ENCODE measurements around the gene PPIF.

The PPIF gene

DNA sequence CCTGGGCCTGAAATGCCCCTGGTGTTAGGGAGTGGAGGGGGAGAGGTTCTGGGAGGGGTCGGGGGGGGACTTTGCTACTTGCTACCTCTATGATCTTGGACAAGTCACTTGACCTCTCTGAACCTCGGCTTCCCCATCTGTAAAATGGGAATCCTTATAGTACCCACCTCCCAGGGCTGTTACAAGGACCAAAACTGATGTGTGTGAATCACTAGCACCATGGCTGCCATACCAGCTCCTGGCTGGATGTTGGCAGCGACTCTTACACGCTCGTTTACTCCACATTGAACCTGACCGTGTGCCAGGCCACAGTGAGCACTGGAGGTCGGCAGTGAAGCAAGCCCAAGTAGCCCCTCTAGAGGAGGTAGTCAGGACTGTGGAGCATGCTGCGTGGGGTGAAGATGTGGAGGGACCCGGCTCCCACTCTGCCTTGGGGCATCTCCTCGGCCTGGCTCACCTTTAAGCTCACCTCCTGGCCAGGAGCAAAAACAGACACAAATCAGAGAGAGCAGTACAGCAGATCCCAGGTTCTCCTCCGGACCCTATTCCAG, 28.9 kb downstream of the PPIF start:
- DNase-seq: no peak

DNA sequence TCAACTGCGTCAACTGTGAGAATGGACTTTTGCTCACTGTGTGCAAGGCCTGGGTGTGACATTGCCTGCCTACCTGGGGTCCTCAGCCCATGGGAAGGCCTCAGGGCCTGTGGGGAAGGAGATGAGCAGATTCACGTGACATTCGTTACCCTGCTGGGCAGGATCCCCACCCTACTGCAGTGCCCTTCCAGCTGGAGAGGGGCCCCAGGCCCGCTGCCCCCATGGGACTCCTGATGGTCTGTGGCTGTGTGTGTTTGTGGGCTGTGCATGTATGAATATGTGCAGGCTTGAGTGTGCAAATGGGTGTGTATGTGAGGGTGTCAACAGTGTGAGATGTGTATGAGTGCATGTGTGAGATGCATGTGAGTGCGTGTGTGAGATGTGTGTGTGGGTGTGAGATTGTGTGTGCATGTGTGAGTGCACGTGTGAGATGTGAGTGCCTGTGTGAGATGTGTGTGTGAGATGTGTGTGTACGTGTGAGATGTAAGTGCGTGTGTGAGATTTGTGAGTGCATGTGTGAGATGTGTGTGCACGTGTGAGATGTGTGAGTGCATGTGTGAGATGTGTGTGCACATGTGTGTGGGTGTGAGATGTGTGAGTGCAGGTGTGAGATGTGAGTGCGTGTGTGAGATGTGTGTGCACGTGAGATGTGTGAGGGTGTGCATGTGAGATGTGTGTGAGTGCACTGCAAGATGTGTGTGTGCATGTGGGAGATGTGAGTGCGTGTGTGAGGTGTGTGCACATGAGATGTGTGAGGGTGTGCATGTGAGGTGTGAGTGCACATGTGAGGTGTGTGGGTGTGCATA, 29.7 kb downstream of the PPIF start:
- DNase-seq: no peak

DNA sequence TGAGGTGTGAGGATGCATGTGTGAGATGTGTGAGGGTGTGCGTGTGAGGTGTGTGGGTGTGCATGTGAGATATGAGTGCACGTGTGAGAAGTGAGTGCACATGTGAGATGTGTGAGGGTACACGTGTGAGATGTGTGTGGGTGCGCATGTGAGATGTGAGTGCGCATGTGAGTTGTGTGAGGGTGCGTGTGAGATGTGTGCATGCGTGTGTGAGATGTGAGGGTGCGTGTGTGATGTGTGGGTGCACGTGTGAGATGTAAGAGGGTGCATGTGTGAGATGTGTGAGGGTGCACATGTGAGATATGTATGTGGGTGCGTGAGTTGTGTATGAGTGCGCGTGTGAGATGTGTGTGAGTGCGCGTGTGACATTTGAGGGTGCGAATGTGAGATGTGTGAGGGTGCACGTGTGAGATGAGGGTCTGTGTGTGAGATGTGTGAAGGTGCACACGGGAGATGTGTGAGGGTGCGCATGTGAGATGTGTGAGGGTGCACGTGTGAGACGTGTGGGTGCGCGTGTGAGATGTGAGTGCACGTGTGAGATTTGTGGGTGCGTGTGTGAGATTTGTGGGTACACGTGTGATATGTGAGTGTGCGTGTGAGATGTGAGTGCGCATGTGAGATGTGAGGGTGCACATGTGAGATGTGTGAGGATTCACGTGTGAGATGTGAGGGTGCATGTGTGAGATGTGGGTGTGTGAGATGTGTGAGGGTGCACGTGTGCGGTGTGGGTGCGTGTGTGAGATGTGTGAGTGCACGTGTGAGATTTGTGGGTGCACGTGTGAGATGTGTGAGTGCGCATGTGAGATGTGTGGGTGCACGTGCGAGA, 30.5 kb downstream of the PPIF start:
- DNase-seq: no peak

DNA sequence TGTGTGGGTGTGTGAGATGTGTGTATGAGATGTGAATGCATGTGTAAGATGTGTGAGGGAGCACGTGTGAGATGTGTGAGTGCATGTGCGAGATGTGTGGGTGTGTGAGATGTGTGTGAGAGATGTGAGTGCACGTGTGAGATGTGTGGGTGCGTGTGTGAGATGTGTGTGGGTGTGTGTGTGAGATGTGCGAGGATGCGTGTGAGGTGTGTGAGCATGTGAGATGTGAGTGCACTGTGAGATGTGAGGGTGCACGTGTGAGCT, 31.0 kb downstream of the PPIF start:
- DNase-seq: no peak

DNA sequence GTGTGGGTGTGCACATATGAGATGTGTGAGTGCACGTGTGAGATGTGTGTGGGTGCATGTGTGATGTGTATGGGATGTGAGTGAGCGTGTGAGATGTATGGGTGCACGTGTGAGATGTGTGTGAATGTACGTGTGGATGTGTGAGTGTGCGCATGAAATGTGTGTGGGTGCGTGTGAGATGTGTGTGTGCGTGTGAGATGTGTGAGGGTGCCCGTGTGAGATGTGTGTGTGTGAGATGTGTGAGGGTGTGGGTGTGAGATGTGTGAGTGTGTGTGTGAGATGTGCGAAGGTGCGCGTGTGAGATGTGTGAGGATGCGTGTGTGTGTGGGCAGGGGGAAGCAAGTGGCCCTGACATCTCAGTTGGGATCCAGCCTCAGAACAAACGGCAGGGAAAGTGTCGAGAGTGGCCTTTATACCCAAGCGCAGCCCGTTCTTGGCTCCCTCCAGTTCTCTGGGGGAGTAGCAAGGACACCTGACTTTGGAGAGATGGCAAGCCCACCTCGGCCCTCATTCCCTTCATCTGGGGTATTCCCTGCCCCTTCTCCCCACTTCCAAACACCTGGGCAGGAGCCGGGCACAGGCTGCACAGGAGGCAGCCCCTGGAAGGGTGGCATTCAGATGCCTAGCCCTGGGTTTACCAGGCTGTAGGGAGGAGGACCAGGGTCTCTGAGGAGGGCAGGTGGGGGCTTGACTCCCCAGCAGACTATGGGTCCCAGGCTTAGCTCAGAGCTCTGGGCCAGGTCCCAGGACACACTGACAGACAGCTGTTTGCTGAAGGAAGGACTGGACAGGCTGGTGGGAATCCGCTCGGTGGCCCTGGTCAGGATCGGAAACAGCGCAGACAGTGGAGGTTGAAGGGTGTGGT, 31.6 kb downstream of the PPIF start:
- no peak for DNase-seq

DNA sequence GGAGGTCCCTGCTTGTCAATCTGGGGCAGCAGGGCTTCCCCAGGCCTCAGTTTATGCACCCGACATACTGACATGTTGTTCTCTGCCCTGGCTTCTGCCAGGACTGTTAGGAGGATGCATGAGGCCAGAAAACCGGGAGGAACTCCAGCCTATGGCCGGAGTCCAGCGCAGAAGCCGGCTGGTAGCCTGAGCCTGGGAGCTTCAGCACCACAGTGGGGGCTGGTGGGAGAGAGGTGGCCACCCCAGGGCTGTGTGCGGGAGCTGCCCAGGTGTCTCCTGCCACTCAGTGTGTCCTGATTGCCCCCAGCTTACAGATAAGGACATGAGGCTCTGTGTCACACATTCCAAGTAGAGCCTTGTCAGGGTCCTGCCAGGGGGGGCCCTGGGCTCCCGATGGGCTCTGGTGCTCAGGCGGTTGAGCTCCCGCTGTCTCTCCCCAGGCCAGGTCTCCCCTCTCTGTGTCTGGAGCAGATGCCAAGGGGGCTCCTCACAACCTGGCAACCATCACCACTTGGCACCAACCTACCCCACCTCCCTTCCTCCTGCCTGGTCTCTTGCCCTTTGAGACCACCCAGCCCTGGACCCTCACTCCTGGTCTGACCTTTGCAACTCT, 32.3 kb downstream of the PPIF start:
- DNase-seq: no peak

DNA sequence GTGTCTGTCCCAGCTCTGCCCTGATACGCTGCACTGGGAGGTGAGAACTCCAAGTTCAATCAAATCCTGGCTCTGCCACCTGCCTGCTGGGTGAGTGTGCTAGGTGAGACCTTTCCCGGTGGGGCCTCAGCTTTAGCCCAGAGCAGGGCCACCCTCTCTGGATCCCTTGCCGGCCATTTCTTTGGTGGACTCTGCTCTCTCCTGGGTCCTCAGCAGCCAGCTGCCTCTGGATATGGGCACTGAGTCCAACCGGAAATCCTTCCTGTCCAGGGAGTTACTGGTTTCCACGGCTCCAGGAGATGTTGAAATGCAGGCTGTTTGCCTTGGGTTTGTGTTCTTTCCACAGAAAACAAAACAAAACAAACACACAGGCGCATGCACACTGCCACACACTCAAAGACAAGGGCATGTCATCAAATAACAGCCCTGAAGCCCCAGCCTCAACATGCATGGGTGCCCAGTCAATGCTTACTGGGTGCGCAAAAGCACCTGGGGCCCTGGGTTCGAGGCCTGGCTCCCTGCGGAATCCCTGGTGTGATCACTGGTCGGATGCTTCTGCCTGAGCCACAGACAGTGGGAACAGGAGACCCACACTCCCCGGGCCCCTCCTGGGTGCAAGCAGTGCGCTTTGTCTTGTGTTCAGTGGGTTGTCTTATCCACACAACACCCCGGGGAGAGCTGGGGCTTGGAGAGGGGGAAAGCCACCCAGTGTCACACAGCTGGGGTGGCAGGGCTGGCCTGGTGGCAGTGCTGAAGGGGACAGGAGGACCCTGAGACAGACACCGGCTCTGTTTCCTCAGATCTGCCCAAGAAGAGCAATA, 33.1 kb downstream of the PPIF start:
- DNase-seq: no peak

DNA sequence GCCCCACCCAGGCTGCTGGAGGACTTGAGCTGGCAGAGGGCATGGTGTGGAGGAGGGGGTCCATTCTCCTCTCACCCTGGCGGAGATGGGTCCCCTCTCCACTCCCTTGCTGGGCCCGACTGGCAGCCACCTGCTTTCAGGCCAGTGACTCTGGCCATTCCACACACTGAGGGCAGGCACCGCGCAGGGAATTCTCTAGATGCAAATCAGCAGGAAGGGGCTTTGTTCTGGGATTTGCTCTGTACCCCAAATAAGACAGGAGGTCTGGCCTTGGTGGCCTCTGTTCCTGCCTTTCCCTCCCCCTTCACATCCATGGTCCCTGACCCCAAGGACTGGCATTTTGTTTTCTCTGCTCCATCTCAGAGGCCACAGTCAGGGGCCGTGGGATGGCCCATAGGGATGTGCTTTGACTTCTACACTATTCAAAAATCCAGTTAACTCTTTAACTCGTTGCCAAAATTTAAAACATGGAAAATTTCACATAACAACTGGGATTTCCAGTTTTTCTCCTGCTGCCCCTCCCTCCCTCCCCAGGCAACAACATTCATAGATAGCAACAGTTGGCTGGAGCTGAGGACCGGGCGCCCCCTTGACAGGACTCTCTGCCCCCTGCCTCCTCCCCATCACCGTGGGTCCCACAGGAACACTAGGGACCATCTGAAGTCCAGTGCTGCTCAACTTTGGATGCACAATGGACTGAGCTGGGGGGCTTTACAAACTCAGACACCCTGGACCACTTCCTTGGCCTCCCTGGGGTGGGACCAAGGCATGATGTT, 33.9 kb downstream of the PPIF start:
- DNase-seq: no peak

DNA sequence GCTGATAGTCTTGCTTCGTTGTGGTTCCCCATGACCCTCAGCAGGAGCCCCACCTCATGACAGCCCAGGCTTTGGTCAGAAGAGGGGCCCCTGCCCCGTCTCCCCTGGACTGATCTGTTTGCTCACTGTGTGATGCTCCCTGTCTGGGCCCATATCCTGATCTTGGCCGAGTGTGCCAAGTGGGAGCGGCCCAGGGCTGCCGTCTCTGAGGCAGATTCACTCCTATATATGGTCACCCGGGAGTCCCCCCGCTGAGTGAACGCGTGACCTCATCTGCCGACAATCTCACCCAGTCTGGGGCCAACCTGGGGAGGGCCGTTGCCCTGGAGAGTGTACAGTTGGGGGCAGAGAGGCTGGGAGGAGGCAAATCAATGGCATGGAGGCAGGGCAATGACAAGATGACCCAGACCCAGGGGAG, 34.5 kb downstream of the PPIF start:
- no peak for DNase-seq

DNA sequence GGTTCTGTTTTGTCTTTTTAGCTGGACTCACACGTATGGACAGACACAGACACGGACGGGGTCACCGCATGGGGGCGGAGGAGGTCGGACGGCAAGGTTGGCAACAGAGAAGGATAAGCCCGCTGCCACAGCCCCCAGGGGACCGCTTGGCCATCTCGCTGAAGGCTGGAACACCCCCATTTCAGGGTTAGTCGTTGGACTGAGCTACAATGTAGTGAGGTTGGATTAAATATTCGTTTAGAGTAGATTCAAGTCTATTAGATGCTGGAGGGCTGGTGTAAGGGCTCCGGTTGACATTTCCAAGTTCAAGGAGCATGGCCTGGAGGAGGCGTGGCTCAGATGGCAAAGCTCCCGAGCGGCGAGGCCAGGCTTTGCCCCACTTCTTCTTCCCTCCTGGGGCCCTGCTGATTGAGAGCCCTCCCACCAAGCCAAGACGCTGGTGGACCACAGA, 35.2 kb downstream of the PPIF start:
- no peak for DNase-seq

DNA sequence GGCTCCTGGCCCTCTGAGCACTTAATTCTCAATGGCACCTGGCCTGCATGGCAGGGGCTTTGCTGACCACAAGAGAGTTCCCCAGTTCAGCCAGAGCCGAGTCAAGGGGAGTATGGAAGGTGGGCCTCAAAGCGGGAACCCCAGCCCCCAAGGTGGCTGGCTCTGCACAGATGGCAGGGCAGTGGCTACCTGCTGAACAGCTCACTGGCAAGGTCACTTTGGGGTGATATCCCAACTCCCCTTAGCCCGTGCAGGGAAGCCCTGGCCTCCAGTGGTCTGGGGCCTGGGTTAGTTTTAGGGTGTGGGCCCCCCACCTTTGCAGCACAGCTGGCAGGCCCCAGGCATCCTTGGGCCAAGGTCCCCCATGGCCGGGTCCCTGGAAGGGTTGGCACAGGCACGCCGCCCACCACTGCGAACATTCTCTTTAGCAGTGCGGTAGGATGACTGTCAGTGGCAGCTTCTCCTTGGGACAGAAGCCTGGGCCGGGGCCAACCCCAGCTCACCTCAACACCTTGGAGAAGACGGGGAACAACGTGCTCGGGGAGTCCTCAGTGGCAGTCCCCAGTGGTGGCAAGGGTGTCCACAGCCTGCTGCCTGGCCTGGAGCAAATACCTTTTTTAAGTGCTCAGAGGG, 36.8 kb downstream of the PPIF start:
- DNase-seq: no peak

DNA sequence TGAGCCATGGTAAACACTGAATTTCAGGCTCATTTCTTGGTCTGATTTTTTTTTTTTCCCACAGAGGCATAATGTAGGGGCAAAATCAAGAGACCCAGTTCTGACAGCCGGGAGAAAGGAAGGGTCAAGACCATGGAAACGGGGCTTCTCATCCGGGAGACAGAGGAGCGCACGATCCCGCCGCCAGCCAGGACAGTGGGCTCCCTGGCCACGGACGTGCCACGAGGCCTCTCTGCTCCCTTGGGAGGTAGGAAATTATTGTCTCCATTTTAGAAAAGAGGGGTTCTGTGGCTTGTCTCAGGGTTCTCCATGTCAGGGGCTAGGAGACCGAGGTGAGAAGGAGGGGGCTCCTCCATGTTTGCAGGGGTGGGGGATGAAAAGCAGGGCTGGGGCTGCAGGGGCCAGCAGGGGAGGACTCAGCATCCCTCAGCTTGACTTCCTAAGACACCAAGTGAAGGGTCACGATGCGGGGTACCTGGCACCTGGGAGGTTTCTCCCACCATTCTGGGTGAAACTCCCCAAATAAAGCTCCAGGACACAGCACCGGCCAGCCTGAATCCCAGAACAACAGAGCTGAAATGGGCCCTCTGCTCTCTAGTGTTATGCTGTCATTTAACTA, 37.6 kb downstream of the PPIF start:
- DNase-seq: no peak

DNA sequence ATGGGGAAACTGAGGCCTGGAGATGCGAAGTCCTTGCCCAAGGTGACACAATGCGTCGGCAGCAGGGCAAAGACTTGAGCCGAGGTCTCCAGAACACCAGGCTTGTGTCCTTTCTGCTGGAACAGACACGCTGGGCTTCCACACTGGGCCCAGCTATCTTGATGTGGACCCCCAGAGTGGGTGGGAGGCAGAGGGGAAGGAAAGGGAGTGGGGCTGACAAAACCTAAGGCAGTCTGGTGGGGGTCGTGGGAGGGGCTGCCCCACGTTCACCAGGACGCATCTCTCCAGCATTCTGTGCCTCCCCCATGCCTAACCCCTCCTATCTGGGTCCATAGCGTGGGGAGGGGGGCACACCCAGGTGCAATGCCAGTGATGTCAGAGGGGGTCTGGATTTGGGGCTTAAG, 38.1 kb downstream of the PPIF start:
- no peak for DNase-seq

DNA sequence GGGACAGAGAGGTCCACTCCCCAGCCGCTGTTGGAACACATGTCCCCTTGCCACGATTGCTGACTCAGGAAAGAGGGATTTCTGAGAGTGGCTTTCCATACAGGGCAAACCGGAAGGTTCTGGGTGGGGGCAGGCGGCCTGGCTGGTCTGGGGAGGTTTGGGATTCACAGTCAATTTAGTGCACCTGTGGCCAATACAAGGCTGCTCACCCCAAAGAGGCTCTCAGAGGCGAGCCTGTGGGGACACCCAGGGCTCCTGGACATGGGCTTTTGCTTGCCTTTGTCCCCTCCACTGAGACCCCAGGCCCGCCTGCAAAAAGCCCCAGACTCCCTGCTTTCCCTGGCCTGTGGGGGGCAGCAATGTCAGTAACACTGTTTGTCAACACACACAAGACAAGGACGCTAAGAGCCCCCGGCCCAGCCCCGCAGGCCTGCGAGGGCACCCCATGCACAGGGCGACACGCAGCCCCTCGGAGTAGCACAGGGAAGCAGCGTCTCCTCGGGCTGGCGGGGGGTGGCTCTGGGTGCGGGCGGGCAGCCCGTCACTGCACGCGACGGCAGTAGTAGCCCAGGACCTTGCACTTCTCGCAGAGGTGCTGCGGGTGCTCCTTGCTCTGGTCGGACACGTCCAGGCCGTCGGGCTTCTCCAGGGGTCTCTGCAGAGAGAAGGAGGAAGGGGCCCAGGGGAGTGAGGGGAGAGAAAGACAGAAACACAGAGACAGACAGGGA, 38.7 kb downstream of the PPIF start:
- no peak for DNase-seq

DNA sequence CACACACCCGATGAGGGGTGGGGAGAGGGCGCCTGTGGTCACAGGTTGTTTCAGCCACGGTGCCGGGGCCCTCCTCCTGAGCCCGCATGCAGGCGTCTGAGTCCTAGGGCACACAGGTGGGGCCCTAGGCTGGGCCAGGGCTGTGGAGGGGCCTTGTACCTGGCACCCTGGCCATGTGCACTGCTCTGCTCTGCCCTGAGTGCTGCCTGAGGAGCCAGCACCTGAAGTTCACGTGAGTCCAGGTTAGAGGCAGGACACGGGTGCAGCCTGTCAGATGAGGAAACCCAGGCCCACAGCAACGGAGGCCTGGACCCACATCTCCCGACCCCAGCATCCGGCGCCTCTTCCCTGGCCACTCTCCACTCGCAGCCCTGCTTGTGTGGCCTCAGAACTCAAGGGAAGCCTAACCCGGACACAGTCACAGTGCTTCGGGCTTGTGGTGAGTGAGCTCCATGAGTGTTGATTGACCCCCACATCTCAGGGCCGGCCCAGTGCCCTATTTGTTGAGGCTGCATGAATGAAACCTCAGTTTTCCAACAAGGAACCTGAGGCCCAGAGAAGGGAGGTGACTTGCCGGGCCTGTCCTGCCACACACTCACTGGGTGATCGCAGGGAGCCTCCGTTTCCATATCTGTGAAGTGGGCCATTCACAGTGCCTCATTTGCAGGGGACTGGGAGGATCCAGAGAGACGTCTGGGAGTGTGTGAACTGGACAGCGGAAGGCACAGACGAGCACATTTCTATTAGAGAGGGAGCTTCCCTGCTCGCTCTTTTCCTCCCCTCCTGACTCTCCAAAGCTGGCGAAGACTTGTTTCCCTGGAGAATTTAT, 39.6 kb downstream of the PPIF start:
- DNase-seq: no peak

DNA sequence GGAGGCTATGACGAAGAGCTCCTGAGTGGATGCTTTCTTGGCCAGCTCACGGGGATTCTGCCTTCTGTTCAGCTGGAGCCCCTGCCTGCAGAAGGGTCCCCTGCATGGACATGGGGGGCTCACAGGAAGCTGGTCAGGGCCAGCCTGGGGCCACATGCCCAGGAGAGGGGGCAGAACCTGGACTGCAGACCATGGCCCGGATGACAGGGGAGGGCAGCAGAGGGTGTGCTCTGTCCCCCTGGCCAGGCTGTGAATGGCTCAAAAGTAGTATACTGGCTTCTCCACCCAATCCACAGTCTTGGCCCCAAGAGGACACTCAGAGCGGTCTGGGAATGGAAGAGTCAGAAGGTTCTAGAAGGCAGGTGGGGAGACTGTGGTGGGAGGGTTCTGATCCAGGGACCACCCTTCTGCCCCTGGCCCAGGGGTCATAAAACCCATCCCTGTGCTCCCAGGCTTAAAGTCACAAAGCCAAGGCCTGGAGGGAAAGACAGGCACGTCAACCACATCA, 40.3 kb downstream of the PPIF start:
- no peak for DNase-seq

DNA sequence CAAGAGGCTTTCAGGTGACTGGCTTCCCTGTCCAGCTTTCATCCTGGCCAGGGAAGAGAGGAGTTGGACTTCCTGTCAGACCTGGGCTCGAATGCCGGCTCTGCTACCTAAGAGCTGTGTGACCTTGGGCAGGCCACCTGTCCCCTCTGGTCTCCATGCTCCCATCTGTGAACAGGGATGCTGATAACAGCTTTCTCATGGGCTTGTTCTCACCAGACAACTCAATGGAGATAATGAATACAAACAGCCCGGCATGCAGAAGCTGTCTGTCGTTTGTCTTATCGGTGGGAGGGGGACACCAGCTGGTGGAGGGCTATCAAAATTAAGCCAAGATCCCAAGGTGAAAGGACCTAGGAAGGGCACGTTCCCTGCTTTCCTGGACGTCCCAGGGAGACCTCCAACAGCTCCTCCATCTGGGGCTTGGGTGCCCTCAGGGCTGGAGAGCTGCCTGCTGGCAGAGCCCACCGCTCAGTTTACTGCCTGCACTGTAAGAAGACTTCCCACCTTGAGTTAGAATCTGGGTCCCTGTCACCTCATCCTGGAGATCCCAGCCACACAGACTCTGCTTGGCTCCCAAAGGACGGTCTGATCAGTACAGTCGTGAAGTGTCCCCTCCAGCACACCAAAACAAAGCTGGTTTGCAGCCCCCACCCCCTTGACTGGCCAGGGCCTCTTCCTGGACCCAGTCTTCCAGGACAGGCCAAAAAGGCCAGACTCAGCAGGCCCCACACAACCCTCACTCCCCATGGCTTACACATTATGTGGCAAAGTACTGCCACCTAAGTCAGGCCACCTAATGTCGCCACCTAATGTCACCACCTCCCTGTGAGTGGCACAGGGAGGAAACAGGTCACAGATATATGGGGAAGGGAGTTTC, 40.9 kb downstream of the PPIF start:
- DNase-seq: no peak

All from SW 1271 (cell line).